GM19397 (cell line): ENCODE results near the gene SRP19.
"Not testable (repeated sequence)": the region's sequence is repeated elsewhere in the genome, so short reads cannot be mapped to it uniquely, and the experiment has no call there.

ENCODE experiments used
- ATAC-seq: cut with Tn5 transposase; IDR thresholded peaks from one replicate; pipeline ENCODE4 v1.9.1; 2021; ENCODE audit warnings: mild to moderate bottlenecking, moderate library complexity; ENCODE audit not compliant: unreplicated experiment

The SRP19 gene

DNA sequence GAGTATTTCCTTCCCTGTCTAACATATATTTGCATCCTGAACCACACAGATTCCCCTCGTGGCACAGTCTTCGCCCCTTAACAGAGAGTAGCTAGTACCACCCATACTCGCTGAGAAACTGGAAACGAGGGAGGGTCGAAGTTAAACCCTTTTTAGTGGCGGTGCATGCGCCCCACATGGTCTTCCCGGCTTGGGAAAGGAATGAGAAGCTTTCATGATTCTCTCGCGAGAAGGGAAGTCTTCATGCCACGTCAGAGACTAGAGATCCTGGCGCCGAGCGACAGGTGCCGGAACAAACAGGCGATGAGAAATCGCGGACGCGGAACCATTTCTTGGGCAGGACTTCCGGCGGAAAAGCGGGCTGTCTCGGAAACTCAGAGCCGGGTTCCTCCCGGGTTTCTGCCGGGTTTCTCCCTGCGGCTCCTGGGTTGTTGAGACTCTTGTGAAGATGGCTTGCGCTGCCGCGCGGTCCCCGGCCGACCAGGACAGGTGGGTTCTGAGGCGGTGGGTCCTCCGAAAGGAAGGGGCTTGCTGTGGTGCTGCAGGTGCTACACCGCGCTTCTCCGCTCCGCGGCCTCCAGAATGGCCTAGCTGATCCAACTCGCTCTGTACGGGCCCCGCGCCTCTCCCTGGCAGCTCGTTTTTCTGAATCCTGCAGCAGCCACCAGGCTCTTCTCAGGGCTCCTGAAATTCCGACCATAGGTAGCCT lies at the start of gene SRP19:
TSS of gene SRP19 (plus strand) at position 359 of the 709 bp plus-strand sequence. CDS start at position 449, 90 bp downstream.
- ATAC-seq, result peak; percentile 98

DNA sequence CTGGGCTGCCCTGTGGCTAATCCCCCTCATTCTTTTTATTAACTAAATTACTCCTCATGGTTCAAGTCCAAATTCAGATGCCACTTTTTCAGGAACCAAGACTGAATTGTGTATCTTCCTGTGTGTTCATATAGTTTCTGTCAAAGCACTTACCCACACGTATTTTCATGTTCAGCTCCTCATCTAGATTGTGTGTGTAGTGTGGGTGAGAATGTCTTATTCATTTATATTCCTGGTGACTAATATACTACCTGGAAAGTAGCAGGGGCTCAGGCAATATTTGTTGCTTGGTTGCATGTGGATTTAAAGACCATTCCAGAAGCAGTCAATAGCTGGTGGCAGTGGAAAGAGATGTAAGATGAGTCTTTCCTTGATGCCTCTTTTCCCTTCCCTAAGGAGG lies 48.5 kb upstream of the SRP19 start:
- no peak for ATAC-seq

DNA sequence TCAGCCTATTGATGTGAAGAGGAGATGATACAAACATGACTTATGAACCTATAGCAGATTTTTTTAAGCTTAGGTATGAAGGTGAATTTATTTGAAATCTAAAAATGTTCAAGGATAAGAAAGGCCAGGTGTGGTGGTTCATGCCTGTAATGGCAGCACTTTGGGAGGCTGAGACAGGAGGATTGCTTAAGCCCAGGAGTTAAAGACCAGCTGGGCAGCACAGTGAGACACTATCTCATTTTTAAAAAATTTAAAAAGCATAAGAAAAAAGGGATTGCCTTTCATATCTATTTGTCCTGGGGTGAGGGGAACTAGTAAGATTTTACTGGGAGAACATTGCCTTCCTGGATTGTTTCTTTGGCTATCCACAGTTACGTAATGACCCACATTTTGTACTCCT lies 40.8 kb upstream of the SRP19 start:
- no peak for ATAC-seq

GRCh38 chr5:112822456-112822855 lies 38.6 kb upstream of the SRP19 start:
- ATAC-seq, result no peak

GRCh38 chr5:112823181-112823580 lies 37.9 kb upstream of the SRP19 start:
- ATAC-seq, result no peak

DNA sequence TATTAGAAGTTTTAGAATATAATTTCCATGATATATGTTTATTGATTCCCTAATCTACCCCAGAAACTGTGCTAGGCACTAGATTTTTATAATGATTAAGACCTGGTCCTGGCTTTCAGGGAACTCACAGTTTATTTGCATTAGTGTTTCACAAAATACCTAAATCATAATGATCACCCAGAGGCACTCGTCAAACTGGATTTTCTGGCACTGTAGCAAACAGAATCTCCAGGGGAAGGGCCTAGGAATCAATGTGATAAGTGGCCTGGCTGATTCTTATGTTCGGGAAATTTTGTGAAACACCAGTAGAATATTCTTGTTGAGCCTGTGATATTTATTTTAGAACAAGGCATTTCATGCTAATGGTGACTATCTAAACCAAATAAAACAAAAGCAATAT lies 37.4 kb upstream of the SRP19 start:
- no peak for ATAC-seq

- no peak for ATAC-seq
These were observed 36.9 kb upstream of the SRP19 start for GRCh38 chr5:112824197-112824596.

GRCh38 chr5:112830378-112830777 lies 30.7 kb upstream of the SRP19 start:
- no peak for ATAC-seq

GRCh38 chr5:112833971-112834370 lies 27.1 kb upstream of the SRP19 start:
- ATAC-seq, result no peak

GRCh38 chr5:112844489-112844888 lies 16.6 kb upstream of the SRP19 start:
- ATAC-seq, result no peak

DNA sequence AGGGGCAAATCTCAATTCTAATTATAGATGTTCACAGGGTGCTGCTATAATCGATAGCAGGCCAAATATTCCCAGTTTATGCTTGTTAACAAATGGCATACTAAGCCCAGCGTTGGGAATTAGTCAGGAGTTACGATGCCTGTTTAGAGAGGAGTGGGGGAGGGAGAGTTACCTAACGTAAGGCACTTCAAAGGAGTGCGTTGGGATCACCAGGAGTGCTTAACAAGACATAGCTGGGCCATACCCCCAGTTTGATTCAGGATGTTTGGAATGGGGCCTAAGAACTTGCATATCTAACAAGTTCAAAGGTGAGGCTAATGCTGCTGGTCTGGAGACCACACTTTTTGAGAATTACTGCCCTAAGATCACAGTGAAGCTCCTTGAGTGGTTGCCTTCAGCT lies 14.5 kb upstream of the SRP19 start:
- no peak for ATAC-seq

DNA sequence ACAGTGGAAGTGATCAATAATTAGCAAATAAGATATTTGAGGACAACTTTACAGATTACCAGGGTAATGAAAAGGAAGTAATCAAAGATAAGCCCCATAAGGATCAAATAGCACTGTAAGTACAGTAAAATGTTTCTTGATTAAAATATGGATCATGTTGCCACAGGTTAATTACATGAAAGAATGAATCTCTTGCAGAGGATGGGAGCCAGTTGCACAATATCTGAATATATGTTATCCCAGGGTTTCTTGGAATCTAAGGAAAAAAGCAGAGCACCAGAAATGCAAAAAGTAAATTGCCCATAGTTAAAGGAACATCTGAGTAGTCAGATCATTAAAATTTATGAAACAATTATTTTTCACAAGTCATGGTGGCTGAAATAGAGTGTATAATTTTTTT lies 13.8 kb upstream of the SRP19 start:
- no peak for ATAC-seq

DNA sequence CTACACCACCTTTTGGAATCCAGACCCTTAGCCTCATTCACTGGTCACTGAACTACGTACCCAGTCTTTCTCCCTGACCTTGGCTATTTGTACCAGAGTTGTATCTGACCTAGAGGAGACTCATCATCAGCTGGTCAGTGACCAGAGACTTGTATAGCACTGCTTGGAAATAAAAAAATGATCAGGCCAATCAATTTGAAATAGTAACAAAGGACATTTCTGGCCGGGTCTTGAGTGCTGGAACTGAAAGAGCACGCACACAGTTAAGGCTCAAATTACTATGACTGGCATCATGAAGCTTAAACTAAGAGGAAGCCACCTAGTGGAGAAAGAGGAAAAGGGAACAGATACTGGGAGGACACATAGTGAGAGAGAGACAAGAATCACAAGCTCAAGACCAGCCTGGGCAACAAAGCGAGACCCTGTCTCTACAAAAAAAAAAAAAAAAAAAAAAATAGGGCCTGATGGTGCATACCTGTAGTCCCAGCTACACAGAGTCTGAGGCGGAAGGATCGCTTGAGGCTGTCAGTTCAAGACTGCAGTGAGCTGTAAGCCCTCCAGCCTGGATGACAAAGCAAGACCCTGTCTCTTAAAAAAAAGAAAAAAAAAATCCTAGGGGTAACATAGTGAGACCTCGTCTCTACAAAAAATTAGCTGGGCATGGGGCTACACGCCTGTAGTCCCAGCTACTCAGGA lies 12.8 kb upstream of the SRP19 start:
- ATAC-seq, result peak; percentile 95

GRCh38 chr5:112849912-112850311 lies 11.2 kb upstream of the SRP19 start:
- no peak for ATAC-seq

DNA sequence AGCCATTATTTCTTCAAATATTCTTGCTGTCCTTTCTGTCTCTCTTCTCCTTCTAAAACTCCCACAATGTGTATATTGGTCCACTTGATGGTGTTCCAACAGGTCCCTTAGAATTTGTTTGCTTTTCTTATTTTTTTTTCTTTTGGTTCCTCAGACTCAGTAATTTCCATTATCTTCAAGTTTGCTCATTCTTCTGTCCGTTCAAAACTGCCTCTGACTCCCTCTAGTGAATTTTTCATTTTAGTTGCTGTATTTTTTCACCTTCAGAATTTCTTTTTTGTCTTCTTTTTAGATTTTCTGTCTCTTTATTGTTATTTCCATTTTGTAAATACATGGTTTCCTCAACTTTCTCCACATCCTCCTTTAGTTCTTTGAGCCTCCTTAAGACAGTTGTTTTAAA lies 6.4 kb upstream of the SRP19 start:
- ATAC-seq, result no peak

DNA sequence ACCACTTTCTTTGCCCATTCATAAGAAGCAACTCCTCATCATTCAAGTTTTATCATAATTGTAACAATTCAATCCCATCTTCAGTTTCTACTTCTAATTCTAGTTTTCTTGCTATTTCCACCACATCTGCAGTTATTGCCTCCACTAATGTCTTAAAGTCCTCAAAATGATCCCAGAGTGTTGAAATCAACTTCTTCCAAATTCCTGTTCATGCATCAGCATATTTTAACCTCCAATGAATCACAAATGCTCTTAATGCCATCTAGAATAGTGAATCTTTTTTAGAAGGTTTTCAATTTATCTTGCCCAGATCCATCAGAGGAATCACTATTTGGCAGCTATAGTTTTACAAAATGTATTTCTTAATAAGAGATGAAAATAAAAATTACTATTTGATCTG lies 3.2 kb upstream of the SRP19 start:
- ATAC-seq, result no peak

DNA sequence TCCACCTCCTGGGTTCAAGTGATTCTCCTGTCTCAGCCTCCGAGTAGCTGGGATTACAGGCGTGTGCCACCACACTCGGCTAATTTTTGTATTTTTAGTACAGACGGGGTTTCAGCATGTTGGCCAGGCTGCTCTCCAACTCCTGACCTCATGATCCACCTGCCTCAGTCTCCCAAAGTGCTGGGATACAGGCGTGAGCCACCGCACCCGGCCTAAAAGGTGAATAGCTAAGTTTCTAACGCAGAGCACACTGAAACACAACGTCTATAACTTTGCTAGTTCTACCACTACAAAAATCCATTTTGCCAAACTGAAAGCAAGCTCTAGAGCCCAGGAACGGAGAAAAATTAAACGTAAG lies 537 bp upstream of the SRP19 start:
- ATAC-seq, result not testable (repeated sequence)

GRCh38 chr5:112861638-112861985 lies 525 bp downstream of the SRP19 start:
- no peak for ATAC-seq

- no peak for ATAC-seq
These were observed 998 bp downstream of the SRP19 start for GRCh38 chr5:112862085-112862484.

- ATAC-seq, result no peak
These were observed 2.5 kb downstream of the SRP19 start for GRCh38 chr5:112863549-112863948.

GRCh38 chr5:112865128-112865527 lies 4.0 kb downstream of the SRP19 start:
- no peak for ATAC-seq

- no peak for ATAC-seq
These were observed 5.7 kb downstream of the SRP19 start for GRCh38 chr5:112866739-112867138.

DNA sequence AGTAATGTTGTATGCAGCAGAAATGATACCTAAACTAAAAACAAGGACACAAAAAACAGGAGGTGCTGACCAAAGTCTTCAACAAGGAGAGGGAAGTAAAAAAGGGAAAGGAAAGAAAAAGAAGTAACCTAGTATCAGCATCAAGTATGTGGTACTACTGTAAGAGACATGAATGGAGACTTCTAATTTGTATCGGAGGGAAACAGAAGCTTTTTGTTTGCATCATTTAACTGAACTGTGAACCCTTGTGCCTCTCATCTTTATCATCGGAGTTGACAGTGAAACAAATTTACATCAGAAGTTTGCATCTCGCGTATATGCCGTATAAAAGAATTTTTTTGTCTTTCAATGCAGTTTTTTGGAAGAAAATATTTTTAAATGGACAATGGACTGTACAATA lies 6.3 kb downstream of the SRP19 start:
- no peak for ATAC-seq
